GM12878 (cell line): ENCODE measurements around the gene MPZL3. TPM values are rescaled to one million over a fixed set of nuclear protein-coding genes. Genes with fewer than 3 reads are reported as not detected.
"Not testable (repeated sequence)": the region's sequence is repeated elsewhere in the genome, so short reads cannot be mapped to it uniquely, and the experiment has no call there.

Experiments
- ATAC-seq: fragments of 200-7000 bp; cut with Tn5 transposase; 3 replicates; pipeline ENCODE4 v1.9.1; 2020; ENCODE audit warnings: mild to moderate bottlenecking, moderate library complexity
- BruUV-seq: library from RNA; stranded (reverse); fragments of 400-500 nt; replicated peaks from 2 replicates; lab custom pipeline; 2021; lab: Mats Ljungman, UMichigan
- CTCF ChIA-PET: fragments of 300-600 bp; sonication (Branson Sonifier 250); formaldehyde crosslinking; extraction: SDS; loops from one replicate; lab custom pipeline; 2021; ENCODE audit warnings: inconsistent platforms; lab: Yijun Ruan, JAX
- POLR2A ChIA-PET: fragments of 350-600 bp; formaldehyde crosslinking; extraction: SDS; loops from one replicate; lab custom pipeline; 2021; ENCODE audit warnings: inconsistent platforms; lab: Charles Lee
- RAD21 ChIA-PET: fragments of 300-600 bp; sonication (Branson Sonifier 250); formaldehyde crosslinking; loops from one replicate; lab custom pipeline; 2023; ENCODE audit warnings: antibody characterized with exemption; ENCODE audit not compliant: unreplicated experiment; lab: Charles Lee
- SMC1A ChIA-PET: fragments of 300-600 bp; sonication (Branson Sonifier 250); formaldehyde crosslinking; loops from one replicate; lab custom pipeline; 2023; ENCODE audit not compliant: unreplicated experiment, uncharacterized antibody; lab: Charles Lee
- DNase-seq: peaks from one replicate; pipeline ENCODE4 v3.0.0-alpha.2; 2011; ENCODE audit warnings: low read depth, low spot score
- FAIRE-seq: peaks from 3 replicates; lab custom pipeline; 2011; peaks lifted over from hg19 to GRCh38; lab: Jason Lieb, UNC
- H2AFZ ChIP-seq: 2 replicates; pipeline ENCODE4 v1.6.0; 2011; ENCODE audit warnings: low read depth, low read length, control low read depth; ENCODE audit not compliant: control insufficient read depth
- H3K27ac ChIP-seq: 2 replicates; pipeline ENCODE4 v1.5.1; 2011; ENCODE audit warnings: control low read depth; ENCODE audit not compliant: control insufficient read depth, insufficient read depth
- H3K27me3 ChIP-seq, 2 experiments: replicated peaks in 1 of 2; 2 replicates each; pipeline versions ENCODE4 v1.6.0 to v1.6.1; 2011; ENCODE audit warnings: low read length in 1 of 2; ENCODE audit not compliant: control insufficient read depth in 2 of 2, insufficient read depth in 2 of 2
- H3K36me3 ChIP-seq, 2 experiments: 2 replicates each; pipeline ENCODE4 v1.5.1; 2011; ENCODE audit warnings: low read length in 1 of 2; ENCODE audit not compliant: control insufficient read depth in 2 of 2, insufficient read depth in 2 of 2
- H3K4me1 ChIP-seq: 2 replicates; pipeline ENCODE4 v1.6.1; 2011; ENCODE audit warnings: mild to moderate bottlenecking, low read length, moderate library complexity, mixed read lengths; ENCODE audit not compliant: control insufficient read depth, insufficient read depth
- H3K4me2 ChIP-seq: 2 replicates; pipeline ENCODE4 v1.6.0; 2011; ENCODE audit warnings: control low read depth; ENCODE audit not compliant: control insufficient read depth, insufficient read depth
- H3K4me3 ChIP-seq: fragments of 200-600 bp; sonication (generic); 2 replicates; pipeline ENCODE4 v1.5.1; 2016
- H3K79me2 ChIP-seq: 2 replicates; pipeline ENCODE4 v1.6.0; 2011; ENCODE audit warnings: low read length; ENCODE audit not compliant: control insufficient read depth, insufficient read depth
- H3K9ac ChIP-seq: 2 replicates; pipeline ENCODE4 v1.8.0; 2011; ENCODE audit warnings: low read length, control low read depth, mixed read lengths; ENCODE audit not compliant: control insufficient read depth, insufficient read depth
- H3K9me3 ChIP-seq: replicated peaks from 3 replicates; pipeline ENCODE4 v1.5.1; 2011; ENCODE audit warnings: mild to moderate bottlenecking, low read length; ENCODE audit not compliant: control insufficient read depth, insufficient read depth
- H4K20me1 ChIP-seq: 2 replicates; pipeline ENCODE4 v1.6.0; 2011; ENCODE audit not compliant: control insufficient read depth, insufficient read depth
- IKZF2 ChIP-seq, 2 experiments: fragments of 450-650 bp; IDR thresholded peaks; 2 replicates each; pipeline ENCODE4 v1.6.1; 2017; ENCODE audit warnings: mild to moderate bottlenecking in 2 of 2, moderate library complexity in 2 of 2
- MEF2B ChIP-seq: fragments of 450-650 bp; IDR thresholded peaks from 2 replicates; pipeline ENCODE4 v1.6.1; 2018; ENCODE audit warnings: mild to moderate bottlenecking, moderate library complexity; ENCODE audit not compliant: partially characterized antibody, poor library complexity, severe bottlenecking
- WGBS: methylation state at CpG from one replicate; pipeline ENCODE4 v1.1.6; 2016; ENCODE audit warnings: low lambda C conversion rate; ENCODE audit not compliant: insufficient replicate concordance, insufficient coverage; ENCODE audit errors: missing lambda C conversion rate; 5-methylcytosine and 5-hydroxymethylcytosine counted together
- in situ Hi-C: fragments of 300-500 bp; cut with MboI; formaldehyde crosslinking; loops from 9 replicates; pipeline ENCODE4 v1.14.3; 2018; ENCODE audit warnings: mixed read lengths
- intact Hi-C: fragments of 100-400 bp; cut with micrococcal nuclease; formaldehyde crosslinking; loops from one replicate; pipeline ENCODE4 v1.14.2; 2022; ENCODE audit not compliant: unreplicated experiment
- polyA plus RNA-seq, 11 experiments: library from polyadenylated mRNA; depleted of rRNA in 4 of 11; unstranded in 6 of 11; stranded (reverse) in 5 of 11; fragments of >200 nt; fragmentation: Nextera tagmentation in 4 of 11; fragmentation: Illumina TruSeq in 1 of 11; extraction: Ambion mirVana in 4 of 11; extraction: Trizol in 1 of 11; gene quantifications; 1 replicate in 1 of 11; 2 replicates in 10 of 11; pipeline versions ENCODE4 v1.2.1 to v1.2.3, GENCODE V29; 2011 to 2016; ENCODE audit warnings: inconsistent platforms in 2 of 11, missing spikeins in 2 of 11, low read depth in 1 of 11
- total RNA-seq, 4 experiments: library from RNA; depleted of rRNA in 3 of 4; stranded (reverse); fragments of >200 nt in 3 of 4; fragmentation: Illumina TruSeq in 1 of 4; extraction: Trizol in 1 of 4; gene quantifications; 2 replicates each; pipeline versions ENCODE4 v1.2.1 to v1.2.3, GENCODE V29; 2013 to 2021
- TF ChIP-seq, protein P1 (sequence below): fragments of 450-650 bp; IDR thresholded peaks from 2 replicates; pipeline ENCODE4 v1.6.1; 2017; ENCODE audit warnings: mild to moderate bottlenecking

The MPZL3 gene
- total and polyA plus RNA-seq, 10 of the 15 experiments (the other 5 are each of a cell fraction or from before 2014, with no cell fraction given), result 2.1 to 7.5 (median 6.2) TPM

DNA sequence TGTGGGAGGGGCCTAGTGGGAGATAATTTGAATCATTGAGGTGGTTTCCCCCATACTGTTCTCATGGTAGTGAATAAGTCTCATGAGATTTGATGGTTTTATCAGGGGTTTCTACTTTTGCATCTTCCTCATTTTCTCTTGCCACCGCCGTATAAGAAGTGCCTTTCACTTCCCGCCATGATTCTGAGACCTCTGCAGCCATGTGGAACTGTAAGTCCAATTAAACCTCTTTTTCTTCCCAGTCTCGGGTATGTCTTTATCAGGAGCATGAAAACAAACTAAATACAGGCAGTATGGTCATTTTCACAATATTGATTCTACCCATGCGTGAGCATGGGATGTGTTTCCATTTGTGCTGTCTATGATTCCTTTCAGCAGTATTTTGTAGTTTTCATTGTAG is 59.3 kb downstream of the MPZL3 start:
- intact Hi-C loops, CTCF ChIA-PET, H3K4me2 ChIP-seq, H4K20me1 ChIP-seq, FAIRE-seq, H3K4me1 ChIP-seq, DNase-seq, BruUV-seq, POLR2A ChIA-PET, H3K9me3 ChIP-seq, H2AFZ ChIP-seq, H3K36me3 ChIP-seq, H3K9ac ChIP-seq, ATAC-seq, H3K27ac ChIP-seq, H3K79me2 ChIP-seq, H3K4me3 ChIP-seq, in situ Hi-C loops, H3K27me3 ChIP-seq: not testable (repeated sequence)
- TF ChIP-seq IKZF2 (IDR thresholded peaks at IDR 0.05), result peak in 1 of 2 experiments; percentile 24; a peak in 1 of 4 replicates
- TF ChIP-seq MEF2B, result peak; percentile 30
- TF ChIP-seq, protein P1, sequence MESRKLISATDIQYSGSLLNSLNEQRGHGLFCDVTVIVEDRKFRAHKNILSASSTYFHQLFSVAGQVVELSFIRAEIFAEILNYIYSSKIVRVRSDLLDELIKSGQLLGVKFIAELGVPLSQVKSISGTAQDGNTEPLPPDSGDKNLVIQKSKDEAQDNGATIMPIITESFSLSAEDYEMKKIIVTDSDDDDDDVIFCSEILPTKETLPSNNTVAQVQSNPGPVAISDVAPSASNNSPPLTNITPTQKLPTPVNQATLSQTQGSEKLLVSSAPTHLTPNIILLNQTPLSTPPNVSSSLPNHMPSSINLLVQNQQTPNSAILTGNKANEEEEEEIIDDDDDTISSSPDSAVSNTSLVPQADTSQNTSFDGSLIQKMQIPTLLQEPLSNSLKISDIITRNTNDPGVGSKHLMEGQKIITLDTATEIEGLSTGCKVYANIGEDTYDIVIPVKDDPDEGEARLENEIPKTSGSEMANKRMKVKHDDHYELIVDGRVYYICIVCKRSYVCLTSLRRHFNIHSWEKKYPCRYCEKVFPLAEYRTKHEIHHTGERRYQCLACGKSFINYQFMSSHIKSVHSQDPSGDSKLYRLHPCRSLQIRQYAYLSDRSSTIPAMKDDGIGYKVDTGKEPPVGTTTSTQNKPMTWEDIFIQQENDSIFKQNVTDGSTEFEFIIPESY, result 0 out of 2 replicates have a peak, but pooled peaks have one; percentile 54
- RAD21 ChIA-PET, result interaction anchor here (1.7 kb wide), 1 partner anchor 103 kb away, joined by 5 read pairs; no protein-coding TSS in a partner anchor
- 47% methylated on average over 5 of the region's 5 CpGs for WGBS
- SMC1A ChIA-PET, result interaction anchor here (2.1 kb wide), 1 partner anchor 10 kb away, joined by 6 read pairs; no protein-coding TSS in a partner anchor

DNA sequence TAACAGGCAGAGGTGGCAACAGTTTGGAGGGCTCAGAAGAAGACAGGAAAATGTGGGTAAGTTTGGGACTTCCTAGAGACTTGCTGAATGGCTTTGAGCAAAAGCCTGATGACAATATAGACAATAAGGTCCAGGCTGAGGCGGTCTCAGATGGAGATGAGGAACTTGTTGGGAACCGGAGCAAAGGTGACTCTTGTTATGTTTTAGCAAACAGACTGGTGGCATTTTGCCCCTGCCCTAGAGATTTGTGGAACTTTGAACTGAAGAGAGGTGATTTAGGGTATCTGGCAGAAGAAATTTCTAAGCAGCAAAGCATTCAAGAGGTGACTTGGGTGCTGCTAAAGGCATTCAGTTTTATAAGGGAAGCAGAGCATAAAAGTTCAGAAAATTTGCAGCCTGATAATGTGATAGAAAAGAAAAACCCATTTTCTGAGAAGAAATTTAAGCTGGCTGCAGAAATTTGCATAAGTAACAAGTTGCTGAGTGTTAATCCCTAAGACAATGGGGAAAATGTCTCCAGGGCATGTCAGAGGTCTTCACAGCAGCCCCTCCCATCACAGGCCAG is 61.1 kb downstream of the MPZL3 start:
- H3K9me3 ChIP-seq, H3K9ac ChIP-seq, FAIRE-seq, H3K4me1 ChIP-seq, H4K20me1 ChIP-seq, H2AFZ ChIP-seq, H3K4me3 ChIP-seq, in situ Hi-C loops, ATAC-seq, intact Hi-C loops, SMC1A ChIA-PET, RAD21 ChIA-PET, H3K79me2 ChIP-seq, POLR2A ChIA-PET, BruUV-seq, H3K36me3 ChIP-seq, H3K27ac ChIP-seq, H3K4me2 ChIP-seq, H3K27me3 ChIP-seq, DNase-seq: not testable (repeated sequence)
- 43% methylated on average over 2 of the region's 2 CpGs for WGBS
- CTCF ChIA-PET, result interaction anchor here (1.5 kb wide), 1 partner anchor 19 kb away, joined by 10 read pairs; no protein-coding TSS in a partner anchor
